HG02623 (cell line): ENCODE measurements around the gene MID1.
"Not testable (repeated sequence)": the region's sequence is repeated elsewhere in the genome, so short reads cannot be mapped to it uniquely, and the experiment has no call there.

Experiments used
- ATAC-seq: cut with Tn5 transposase; IDR thresholded peaks from one replicate; pipeline ENCODE4 v1.9.1; 2021; ENCODE audit warnings: moderate library complexity; ENCODE audit not compliant: unreplicated experiment

MID1 gene

GRCh38 chrX:10617186-10617998, 3.0 kb downstream of the MID1 start:
- no peak for ATAC-seq

GRCh38 chrX:10615931-10616774, 4.2 kb downstream of the MID1 start:
- no peak for ATAC-seq

DNA sequence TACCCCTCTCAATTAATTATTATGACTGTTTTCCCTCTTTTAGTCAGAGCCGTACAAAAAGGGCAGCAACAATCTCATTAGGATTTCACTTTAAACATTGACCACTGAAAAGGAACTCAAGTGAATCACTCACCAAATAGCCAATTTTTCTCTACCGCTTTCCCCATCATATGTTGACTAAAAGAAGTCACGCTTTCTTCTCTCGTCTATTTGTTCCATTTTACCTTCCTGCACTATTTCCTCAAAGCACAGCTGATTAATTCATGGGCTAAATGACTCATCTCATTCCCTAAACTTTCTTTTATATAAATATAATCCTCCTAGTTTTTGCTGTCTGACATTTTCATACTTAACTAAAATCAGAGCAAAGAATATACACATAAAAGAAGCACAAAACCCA, 8.2 kb downstream of the MID1 start:
- ATAC-seq: no peak

DNA sequence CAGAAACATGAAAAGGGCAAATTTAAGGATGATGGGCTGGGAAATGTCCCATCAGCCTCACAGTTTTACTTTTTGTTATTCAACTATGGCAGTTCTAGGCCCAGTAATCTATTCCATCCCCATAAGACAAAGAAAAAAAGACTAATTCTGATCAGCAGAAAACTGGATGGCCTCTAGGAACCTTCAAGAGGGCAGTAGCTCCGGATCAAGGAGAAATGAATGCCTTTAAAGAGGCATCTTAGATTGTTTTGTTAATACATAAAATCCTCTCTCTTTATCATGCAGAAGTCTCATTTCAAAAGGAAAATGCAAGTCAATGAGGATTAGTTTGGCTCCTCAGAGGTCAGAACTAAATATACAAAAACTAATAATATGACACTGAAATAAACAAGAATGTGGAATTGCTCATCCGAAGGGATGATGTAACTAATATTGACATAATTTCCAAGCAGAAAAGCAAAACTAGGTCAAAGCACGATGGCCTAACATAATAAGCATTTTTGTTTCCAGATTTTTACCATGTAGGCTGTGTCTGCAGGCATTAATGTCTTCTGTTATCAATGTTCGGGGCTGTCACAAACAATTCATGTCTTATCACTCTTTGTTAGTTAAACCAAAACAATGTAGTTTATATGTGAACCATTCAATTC, 8.8 kb downstream of the MID1 start:
- no peak for ATAC-seq

DNA sequence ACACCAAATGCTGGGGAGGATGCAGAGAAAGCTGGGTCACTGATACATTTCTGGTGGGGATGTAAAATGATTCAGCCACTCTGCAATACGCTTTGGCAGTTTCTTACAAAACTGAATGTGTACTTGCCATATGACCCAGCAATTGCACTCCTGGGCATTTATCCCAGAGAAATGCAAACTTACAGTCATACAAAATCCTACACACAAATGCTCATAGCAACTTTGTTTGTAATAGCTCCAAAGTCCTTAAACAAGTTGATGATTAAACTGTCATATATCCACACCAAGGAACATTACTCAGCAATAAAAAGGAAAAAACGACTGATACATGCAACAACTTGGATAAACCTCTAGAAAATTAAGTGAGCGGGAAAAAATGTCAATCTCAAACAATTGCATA, 12.3 kb downstream of the MID1 start:
- no peak for ATAC-seq

DNA sequence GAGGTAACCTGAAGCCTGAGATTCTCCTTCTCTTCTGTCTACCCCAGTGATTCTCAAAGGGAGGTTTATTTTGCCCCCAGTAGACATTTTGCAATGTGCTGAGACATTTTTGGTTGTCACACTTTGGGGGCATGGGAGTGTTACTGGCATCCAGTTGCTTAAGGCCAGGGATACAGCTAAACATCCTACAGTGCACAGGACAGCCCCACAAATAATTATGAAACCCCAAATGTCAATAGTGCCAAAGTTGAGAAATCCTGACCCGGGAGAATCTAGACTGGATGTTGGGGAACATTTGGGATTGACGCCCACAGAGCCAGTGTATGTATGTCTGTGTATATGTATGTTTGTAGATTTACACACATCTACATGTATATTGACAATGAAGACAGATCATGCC, 13.2 kb downstream of the MID1 start:
- ATAC-seq: no peak

DNA sequence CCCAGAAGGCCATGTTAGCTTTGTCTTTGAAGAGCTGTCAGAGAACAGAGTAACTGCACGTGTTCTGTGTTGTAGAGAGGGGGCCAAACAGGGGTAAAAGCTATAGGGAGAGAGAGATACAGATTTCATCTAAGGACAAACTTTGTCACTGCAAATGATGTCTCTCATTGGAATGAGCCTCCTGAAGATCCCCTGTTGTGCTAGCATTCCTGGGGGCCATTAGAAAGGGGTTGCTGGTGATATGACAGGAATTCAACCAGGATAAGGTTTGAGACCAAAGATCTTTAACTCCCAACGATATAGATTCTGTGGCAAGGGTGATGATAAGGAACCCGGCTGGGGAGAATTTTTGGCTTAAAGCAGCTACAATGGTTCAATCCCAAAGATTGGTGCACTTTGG, 16.8 kb downstream of the MID1 start:
- no peak for ATAC-seq

DNA sequence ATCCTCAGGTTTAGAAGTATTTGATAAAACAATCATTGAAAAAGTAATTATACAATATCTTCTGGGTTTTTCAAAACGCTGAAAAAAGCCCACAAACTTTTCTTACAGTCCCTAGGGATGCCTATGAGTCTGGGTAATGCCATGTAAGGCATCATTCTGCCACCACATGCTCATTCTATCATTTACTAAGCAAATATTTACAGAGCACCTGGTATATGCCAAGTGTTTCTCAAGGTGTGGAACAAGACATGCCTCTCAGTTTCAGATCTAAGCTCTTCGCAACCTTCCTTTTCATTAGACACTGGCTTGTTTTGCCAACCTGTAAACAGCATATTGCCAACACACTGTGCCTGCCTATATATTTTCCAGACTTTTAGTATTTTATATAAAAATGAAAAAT, 17.7 kb downstream of the MID1 start:
- ATAC-seq: no peak

- no peak for ATAC-seq
Observed at GRCh38 chrX:10600479-10600878, 19.9 kb downstream of the MID1 start.

GRCh38 chrX:10598540-10598939, 21.8 kb downstream of the MID1 start:
- ATAC-seq: no peak

- ATAC-seq: no peak
Observed at GRCh38 chrX:10597871-10598270, 22.5 kb downstream of the MID1 start.

- ATAC-seq: no peak
Observed at GRCh38 chrX:10591363-10592335, 28.7 kb downstream of the MID1 start.

GRCh38 chrX:10589787-10590186, 30.6 kb downstream of the MID1 start:
- not testable (repeated sequence) for ATAC-seq

DNA sequence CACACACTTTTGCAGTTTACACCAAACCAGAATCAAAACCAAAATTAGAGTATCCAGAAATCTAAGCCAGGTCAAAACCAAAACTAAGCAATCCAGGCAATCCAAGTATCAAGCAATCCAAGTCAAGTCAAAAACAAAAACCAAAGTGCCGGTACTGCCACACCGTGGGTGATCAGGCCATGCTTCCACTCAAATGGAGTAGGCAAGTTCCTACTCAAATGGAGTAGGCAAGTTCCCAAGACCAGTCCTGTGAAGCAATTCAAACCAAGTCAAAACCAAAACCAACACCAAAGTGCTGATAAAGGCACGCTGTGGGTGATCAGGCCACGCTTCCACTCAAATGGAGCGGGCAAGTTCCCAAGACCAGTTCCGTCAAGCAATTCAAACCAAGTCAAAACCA, 31.3 kb downstream of the MID1 start:
- ATAC-seq: no peak

GRCh38 chrX:10584882-10585281, 35.5 kb downstream of the MID1 start:
- not testable (repeated sequence) for ATAC-seq

- ATAC-seq: no peak
Observed at GRCh38 chrX:10582945-10583344, 37.4 kb downstream of the MID1 start.

- ATAC-seq: no peak
Observed at GRCh38 chrX:10582215-10582733, 38.1 kb downstream of the MID1 start.

DNA sequence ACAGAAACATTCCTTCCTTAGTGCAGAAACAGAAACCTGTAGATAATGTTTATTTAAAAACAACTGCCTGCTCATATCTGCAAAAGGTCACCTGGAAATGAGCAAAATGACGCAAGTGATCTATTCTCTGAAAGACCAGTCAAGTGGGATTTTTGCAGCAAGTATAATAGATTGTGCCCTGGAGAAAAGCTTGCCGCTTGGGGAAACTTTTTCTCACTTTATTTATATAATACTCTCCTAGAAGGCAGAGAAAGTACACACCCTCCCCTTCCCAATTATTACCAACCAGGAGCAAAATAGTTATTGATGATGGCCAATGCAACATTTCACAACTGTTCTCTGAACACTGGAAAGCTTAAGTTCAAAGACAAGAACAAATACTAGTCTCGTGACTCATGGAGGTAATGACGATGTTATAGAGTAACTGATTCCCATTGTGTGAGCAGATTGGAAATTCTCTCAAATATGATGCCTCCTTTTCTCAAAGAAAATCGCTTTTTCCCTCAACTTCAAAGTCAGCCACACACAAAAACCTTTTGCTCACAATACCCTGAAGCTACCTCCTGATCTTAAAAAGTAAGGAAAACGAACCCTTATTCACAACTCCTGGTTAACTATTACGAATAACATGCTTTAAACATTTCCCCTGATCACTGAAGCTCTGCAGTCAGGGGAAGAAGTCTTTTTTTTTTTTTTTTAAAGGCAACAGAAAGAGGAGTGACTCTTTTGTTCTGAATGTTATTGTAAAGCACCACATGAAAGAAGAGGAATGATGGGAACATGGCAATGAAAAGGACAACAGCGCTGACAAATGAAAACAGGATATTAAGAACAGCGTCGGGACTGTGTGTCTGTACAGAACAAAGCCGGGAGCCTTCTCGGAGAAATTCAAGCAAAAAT, 41.0 kb downstream of the MID1 start:
- no peak for ATAC-seq

GRCh38 chrX:10578527-10578926, 41.9 kb downstream of the MID1 start:
- ATAC-seq: no peak
